Coronary artery (tissue), 2 donors: ENCODE results near the gene SULT1C4.

Source experiments
- DNase-seq: peaks from one replicate; pipeline ENCODE4 v3.0.0-alpha.2; 2017; ENCODE audit warnings: low spot score
- H3K27ac ChIP-seq, 2 donors: fragments of 200-600 bp; sonication (generic); one replicate each; pipeline ENCODE4 v1.5.1; 2016 to 2019
- H3K4me3 ChIP-seq: fragments of 200-600 bp; sonication (generic); 2 replicates; pipeline ENCODE4 v1.5.1; 2016; ENCODE audit warnings: mild to moderate bottlenecking, moderate library complexity
- TF ChIP-seq, protein P1 (sequence below): fragments of 200-600 bp; sonication (generic); IDR thresholded peaks from one replicate; pipeline ENCODE4 v1.5.1; 2019; ENCODE audit warnings: antibody characterized with exemption

SULT1C4 gene

DNA sequence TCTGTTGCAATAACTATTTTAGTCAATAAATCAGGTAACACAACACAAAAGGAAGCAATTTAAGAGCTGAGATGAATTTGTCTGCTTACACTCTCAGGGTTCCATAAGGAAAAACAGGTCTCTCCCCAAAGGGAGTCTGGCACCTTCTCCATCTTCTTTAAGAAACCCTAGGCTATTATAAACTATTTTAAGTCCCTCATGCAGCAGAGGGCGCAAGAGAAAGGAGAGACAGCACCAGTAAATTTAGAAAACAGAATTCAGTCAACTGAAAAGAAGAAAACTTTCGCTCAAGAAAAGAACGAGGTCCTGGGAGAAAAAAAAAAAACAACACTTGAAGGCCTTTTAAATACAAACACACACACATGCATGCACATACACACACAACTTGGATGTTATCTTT is 19.1 kb downstream of the SULT1C4 start:
- no peak for DNase-seq
- H3K4me3 ChIP-seq, result no peak overlapping the region
- no peak overlapping the region for H3K27ac ChIP-seq
- TF ChIP-seq, protein P1, sequence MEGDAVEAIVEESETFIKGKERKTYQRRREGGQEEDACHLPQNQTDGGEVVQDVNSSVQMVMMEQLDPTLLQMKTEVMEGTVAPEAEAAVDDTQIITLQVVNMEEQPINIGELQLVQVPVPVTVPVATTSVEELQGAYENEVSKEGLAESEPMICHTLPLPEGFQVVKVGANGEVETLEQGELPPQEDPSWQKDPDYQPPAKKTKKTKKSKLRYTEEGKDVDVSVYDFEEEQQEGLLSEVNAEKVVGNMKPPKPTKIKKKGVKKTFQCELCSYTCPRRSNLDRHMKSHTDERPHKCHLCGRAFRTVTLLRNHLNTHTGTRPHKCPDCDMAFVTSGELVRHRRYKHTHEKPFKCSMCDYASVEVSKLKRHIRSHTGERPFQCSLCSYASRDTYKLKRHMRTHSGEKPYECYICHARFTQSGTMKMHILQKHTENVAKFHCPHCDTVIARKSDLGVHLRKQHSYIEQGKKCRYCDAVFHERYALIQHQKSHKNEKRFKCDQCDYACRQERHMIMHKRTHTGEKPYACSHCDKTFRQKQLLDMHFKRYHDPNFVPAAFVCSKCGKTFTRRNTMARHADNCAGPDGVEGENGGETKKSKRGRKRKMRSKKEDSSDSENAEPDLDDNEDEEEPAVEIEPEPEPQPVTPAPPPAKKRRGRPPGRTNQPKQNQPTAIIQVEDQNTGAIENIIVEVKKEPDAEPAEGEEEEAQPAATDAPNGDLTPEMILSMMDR, result no peak

DNA sequence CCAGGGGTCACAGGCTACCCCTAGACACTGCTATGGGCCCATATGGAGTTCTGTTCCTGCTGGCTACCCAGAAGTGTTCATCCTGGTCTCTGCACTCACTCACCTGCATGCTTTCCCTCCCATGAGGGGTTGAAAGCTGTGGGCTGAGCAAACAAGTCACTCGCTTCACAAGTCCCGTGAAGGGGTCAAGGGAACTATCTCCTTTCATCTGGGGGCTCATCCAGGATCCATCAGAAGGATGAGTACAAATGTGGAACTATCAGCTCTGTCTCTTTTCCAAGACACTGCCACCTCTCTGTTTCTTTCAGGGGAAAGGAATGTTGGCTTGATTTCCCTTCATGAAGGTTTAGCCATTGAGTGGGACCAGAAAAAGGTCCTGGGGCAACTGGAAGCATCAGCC is 21.7 kb downstream of the SULT1C4 start:
- no peak for DNase-seq
- H3K4me3 ChIP-seq, result no peak overlapping the region

DNA sequence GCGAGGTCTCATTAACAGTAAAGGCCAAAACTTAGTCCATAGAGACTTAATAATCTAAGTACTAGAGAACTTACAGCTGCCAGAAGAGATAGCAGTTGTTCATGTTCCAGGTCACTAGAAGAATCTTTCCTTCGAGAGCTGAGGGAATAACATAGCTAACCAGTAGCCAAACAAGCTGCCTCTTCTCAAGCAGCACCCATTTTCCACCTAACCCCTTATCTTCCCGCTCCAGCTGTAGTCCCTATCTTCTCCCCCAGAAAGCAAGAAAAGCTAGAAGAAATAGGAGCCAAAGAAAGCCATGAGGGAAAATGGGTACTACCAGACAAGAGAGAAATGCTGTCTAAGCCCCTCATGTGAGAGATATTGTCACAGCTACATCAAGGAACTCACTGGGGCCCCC is 24.0 kb downstream of the SULT1C4 start:
- TF ChIP-seq, protein P1, result no peak
- no peak overlapping the region for H3K27ac ChIP-seq
- no peak overlapping the region for H3K4me3 ChIP-seq
- no peak for DNase-seq

More for the DNA sequence above, 21.7 kb downstream of the SULT1C4 start:
- TF ChIP-seq, protein P1, result no peak
- no peak overlapping the region for H3K27ac ChIP-seq

DNA sequence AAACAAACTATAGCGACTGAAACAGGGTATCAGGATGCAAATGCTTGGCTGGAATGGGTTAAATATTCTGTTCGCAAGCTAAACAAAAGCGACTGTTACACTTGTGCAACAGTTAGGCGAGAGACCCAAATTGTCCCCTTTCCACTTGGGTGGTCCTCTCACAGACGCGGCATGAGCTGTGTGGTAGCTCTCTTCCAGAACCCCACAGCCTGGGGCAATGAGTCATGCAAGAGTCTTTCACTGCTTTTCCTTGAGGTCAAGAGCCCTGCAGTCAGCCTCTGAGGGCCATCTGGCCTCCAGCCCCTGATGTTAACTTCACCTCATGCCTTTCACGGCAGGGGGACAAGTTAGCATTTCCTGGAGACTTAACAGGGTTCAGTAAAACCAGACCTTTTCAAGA is 25.7 kb downstream of the SULT1C4 start:
- DNase-seq, result no peak
- TF ChIP-seq, protein P1, result no peak
- H3K27ac ChIP-seq, result no peak overlapping the region
- H3K4me3 ChIP-seq, result no peak overlapping the region

DNA sequence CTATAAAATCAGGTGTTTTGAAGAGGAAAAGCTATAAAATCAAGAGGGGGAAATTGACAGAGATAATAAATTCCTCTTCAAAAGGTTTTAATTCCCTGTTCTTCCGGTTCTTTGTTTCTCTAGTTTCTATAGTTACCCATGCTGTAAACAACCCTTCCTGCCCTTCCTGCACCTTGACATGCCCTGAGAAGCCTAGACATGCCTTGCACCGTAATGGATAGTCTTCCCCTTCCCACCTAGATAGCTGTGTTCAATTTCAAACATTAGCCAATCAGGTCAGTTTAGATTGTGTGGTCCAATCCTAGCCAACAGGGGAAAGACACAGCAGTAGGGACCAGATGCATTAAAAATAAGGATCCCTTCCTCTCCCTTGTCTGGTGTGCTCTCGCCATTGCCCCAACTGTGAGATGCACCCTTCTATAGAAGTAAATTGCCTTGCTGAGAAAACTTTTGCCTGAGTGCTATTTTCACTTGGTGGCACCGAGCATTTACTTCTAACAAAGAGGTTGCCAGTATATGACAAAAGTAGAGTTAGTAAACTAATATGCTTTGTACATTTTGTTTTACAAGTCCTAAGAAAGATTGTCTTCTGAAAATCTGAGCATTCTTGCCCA is 27.1 kb downstream of the SULT1C4 start:
- Histone ChIP-seq H3K27ac (no peak overlapping the region), H3K4me3 (no peak overlapping the region)
- DNase-seq, result no peak
- TF ChIP-seq, protein P1, result no peak

DNA sequence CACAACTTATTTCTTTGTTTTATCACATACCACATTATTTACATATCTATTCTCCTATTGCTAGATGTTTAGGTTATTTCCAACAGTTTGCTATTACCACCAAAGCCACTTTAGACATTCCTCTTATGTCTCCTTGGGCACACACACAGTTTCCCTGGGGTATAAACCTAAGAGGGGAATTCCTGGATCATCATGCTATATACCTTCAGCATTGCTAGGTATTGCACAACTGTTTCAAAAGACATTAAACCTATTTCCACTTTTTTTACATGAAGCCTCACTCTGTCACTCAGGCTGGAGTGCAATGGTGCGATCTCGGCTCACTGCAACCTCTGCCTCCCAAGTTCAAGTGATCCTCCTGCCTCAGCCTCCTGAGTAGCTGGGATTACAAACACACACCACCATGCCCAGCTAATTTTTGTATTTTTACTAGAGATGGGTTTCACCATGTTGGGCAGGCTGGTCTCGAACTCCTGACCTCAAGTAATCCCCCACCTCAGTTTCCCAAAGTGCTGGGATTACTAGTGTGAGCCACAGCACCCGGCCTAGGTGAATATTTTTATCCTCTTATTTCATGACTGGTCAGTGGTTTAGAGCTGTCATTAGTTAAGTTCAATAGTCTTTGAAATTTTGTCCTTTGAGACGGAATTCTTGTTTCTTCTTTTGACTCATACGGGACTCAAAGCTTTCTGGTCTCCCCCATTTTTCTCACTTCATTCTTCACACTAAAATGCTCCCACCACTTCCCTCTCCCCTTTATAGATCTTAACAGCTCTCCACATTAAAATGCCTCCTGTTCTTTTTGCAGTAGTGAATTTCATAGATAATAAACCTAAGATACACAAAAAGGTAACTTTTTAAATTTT is 30.3 kb downstream of the SULT1C4 start:
- DNase-seq, result no peak
- no peak overlapping the region for H3K27ac ChIP-seq
- TF ChIP-seq, protein P1, result no peak
- no peak overlapping the region for H3K4me3 ChIP-seq

DNA sequence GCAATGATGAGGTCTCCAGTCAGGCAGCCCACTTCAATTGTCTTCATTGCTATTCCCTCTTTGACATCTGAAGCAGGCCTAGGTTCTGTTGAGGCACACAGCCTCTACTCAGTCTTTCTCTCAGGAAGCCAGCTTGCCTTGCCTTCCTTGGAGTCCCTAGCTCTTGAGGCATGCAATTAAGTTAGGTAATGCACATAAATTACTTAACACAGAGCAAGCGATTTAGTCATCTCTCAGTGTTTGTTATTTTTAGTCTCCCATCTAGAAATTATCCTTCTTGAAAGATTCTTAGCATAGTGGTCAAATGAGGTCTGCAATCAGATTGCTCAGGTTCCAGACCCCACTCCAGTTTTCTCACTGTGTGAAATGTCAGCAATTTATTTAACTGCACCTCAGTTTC is 32.0 kb downstream of the SULT1C4 start:
- DNase-seq, result no peak
- TF ChIP-seq, protein P1, result no peak
- no peak overlapping the region for H3K27ac ChIP-seq
- no peak overlapping the region for H3K4me3 ChIP-seq
